ENCODE measurements around the gene GRK7.

Gene GRK7

GRCh38 chr3:141738022-141738890, 25.0 kb upstream of the GRK7 start, which contains the start of gene RNF7:
TSS of gene RNF7 (plus strand) at chr3:141738298. CDS start at chr3:141738342, 44 bp downstream.
- H3K9me3 ChIP-seq (ENCODE audit: insufficient read depth, low read length) = no peaks in the 10 kb centered on the region
- no peaks in the 10 kb centered on the region for H3K9me2 ChIP-seq (replicated peaks; ENCODE audit: insufficient read depth, low read length)
- peaks cover 3% of the 10 kb centered on the region; the same call in 1 of the 2 replicates for H3F3A ChIP-seq (ENCODE audit: insufficient read depth)
- peak within 1 kb of the TSS; percentile 74 for H3K4me3 ChIP-seq (ENCODE audit: insufficient read depth, low read length, poor library complexity, severe bottlenecking)
- H3K79me2 ChIP-seq (ENCODE audit: insufficient read depth, low read length) = peaks cover 51% of the 10 kb centered on the region
- peak within 1 kb of the TSS; percentile 92 for H3K9ac ChIP-seq (ENCODE audit: low read length)
- peak; percentile 71 for TF ChIP-seq CTCF (IDR thresholded peaks at IDR 0.05; ENCODE audit: insufficient read depth, low read length, poor library complexity, severe bottlenecking)
- no peak for TF ChIP-seq EZH2phosphoT487 (conservative IDR thresholded peaks at IDR 0.05; ENCODE audit: low read length)
- H4K20me1 ChIP-seq (ENCODE audit: low read depth, low read length) = peaks cover 21% of the 10 kb centered on the region
- H2AFZ ChIP-seq (ENCODE audit: low read depth, low read length, severe bottlenecking) = peak within 1 kb of the TSS; percentile 95
- peak within 1 kb of the TSS; percentile 67 for H3K27ac ChIP-seq (ENCODE audit: low read depth, low read length)
- H3K27me3 ChIP-seq (ENCODE audit: low read length) = no peaks in the 10 kb centered on the region
- peaks cover under 1% of the 10 kb centered on the region; the same call in 1 of the 2 replicates for H3K36me3 ChIP-seq (ENCODE audit: low read length)
- peak within 1 kb of the TSS; percentile 90 for H3K4me2 ChIP-seq (ENCODE audit: low read depth, low read length, poor library complexity, severe bottlenecking)

GRCh38 chr3:141738891-141739363, 24.3 kb upstream of the GRK7 start:
- Histone ChIP-seq H3K9ac (ENCODE audit: low read length) (peak overlapping the region; percentile 92), H3K4me3 (ENCODE audit: insufficient read depth, low read length, poor library complexity, severe bottlenecking) (peak overlapping the region; percentile 74), H3K27me3 (ENCODE audit: low read length) (no peaks in the 10 kb centered on the region), H3K4me2 (ENCODE audit: low read depth, low read length, poor library complexity, severe bottlenecking) (peak overlapping the region; percentile 85), H3K79me2 (ENCODE audit: insufficient read depth, low read length) (peaks cover 58% of the 10 kb centered on the region), H3K36me3 (ENCODE audit: low read length) (peaks cover 7% of the 10 kb centered on the region; the same call in 1 of the 2 replicates), H4K20me1 (ENCODE audit: low read depth, low read length) (peaks cover 25% of the 10 kb centered on the region), H3K9me3 (ENCODE audit: insufficient read depth, low read length) (no peaks in the 10 kb centered on the region), H3F3A (ENCODE audit: insufficient read depth) (peaks cover 3% of the 10 kb centered on the region; the same call in 1 of the 2 replicates), H2AFZ (ENCODE audit: low read depth, low read length, severe bottlenecking) (peak overlapping the region; percentile 95), H3K9me2 (replicated peaks; ENCODE audit: insufficient read depth, low read length) (no peaks in the 10 kb centered on the region), H3K27ac (ENCODE audit: low read depth, low read length) (peak overlapping the region; percentile 64)
- no peak for TF ChIP-seq CTCF (IDR thresholded peaks at IDR 0.05; ENCODE audit: insufficient read depth, low read length, poor library complexity, severe bottlenecking)
- TF ChIP-seq EZH2phosphoT487 (conservative IDR thresholded peaks at IDR 0.05; ENCODE audit: low read length) = no peak

- TF ChIP-seq CTCF (IDR thresholded peaks at IDR 0.05; ENCODE audit: insufficient read depth, low read length, poor library complexity, severe bottlenecking) (no peak), EZH2phosphoT487 (conservative IDR thresholded peaks at IDR 0.05; ENCODE audit: low read length) (no peak)
- peaks cover 13% of the 10 kb centered on the region; the same call in 1 of the 2 replicates for H3K36me3 ChIP-seq (ENCODE audit: low read length)
- peak overlapping the region; percentile 92 for H3K9ac ChIP-seq (ENCODE audit: low read length)
- H2AFZ ChIP-seq (ENCODE audit: low read depth, low read length, severe bottlenecking) = no peak overlapping the region
- peak overlapping the region; percentile 74 for H3K4me3 ChIP-seq (ENCODE audit: insufficient read depth, low read length, poor library complexity, severe bottlenecking)
- no peak overlapping the region for H3K27ac ChIP-seq (ENCODE audit: low read depth, low read length)
- peaks cover 25% of the 10 kb centered on the region for H4K20me1 ChIP-seq (ENCODE audit: low read depth, low read length)
- H3K9me3 ChIP-seq (ENCODE audit: insufficient read depth, low read length) = no peaks in the 10 kb centered on the region
- peak overlapping the region; percentile 85 for H3K4me2 ChIP-seq (ENCODE audit: low read depth, low read length, poor library complexity, severe bottlenecking)
- H3K79me2 ChIP-seq (ENCODE audit: insufficient read depth, low read length) = peaks cover 66% of the 10 kb centered on the region
- H3K9me2 ChIP-seq (replicated peaks; ENCODE audit: insufficient read depth, low read length) = no peaks in the 10 kb centered on the region
- peaks cover 3% of the 10 kb centered on the region; the same call in 1 of the 2 replicates for H3F3A ChIP-seq (ENCODE audit: insufficient read depth)
- H3K27me3 ChIP-seq (ENCODE audit: low read length) = no peaks in the 10 kb centered on the region
Measured at GRCh38 chr3:141739731-141740130, 23.5 kb upstream of the GRK7 start.

All from SU-DHL-6 (cell line).